NCI-H1417 (cell line): ENCODE measurements around the gene MTUS2.

ENCODE experiments used
- DNase-seq, 3 experiments: peaks; one replicate each; lab custom pipeline; 2025; lab: John Stamatoyannopoulos, UW

The MTUS2 gene

GRCh38 chr13:29484796-29485195 lies 664.7 kb downstream of the MTUS2 start:
- no peak for DNase-seq

DNA sequence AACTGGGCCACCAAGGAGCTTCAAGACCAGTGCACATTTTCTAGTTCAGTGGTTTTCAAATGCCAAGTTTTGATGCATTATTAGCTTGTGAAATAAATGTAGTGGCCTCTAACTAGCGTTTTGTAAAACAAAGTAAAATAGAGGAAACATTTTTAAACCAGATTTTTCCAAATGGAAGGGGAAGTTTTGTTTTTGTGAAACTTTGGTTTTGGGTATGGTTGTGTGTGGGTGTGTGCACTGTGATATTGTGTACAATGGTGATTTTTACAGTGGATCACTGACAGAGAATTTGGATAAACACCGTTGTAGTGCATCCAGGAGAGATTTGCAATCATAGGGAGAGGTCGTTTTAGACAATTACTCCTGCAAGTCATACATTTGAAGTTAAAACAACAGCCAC lies 666.4 kb downstream of the MTUS2 start:
- DNase-seq: no peak

- peak in 1 of 3 experiments; percentile 1 for DNase-seq
Observed at GRCh38 chr13:29487466-29488454, 667.6 kb downstream of the MTUS2 start.

DNA sequence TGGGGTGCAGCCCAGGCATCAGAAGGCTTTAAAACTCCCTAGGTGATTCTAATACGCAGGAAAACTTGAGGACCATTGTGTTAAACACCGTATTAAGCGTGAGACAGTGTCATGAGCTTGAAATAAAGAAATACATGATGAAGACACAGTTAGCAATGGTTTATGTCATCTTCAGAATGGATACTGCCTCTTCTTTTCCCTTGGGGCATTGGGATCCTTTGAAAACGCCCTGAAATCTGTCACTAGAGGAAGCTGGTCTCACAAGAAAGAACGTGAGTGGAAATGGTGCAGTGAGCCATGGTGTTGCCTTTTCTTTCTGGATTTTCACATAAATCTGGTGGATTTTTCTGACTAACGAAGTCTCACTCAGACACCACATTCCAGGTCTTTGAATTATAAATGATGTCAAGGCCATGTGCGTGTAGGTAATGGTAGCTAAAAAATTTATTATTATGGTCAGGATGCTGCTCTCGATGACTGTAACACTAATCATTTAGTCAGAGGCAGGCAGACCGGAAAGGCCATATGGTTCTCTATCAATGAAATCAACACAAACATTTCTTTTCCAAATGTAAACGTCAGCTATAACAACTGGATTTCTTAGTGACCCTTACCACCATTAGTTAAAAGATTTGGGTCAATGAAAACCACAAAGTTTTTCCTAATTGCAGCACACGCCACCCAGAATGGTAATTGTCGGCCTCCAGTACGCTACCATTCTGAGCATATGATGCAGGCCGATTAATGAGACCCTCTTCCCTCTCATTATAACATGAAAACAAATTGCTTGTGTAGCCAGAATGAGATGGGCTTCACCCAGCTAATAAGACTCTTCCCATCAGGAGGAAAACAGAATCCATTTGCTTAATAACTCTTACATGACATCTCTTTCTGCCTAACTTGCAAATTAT lies 669.8 kb downstream of the MTUS2 start:
- no peak for DNase-seq

DNA sequence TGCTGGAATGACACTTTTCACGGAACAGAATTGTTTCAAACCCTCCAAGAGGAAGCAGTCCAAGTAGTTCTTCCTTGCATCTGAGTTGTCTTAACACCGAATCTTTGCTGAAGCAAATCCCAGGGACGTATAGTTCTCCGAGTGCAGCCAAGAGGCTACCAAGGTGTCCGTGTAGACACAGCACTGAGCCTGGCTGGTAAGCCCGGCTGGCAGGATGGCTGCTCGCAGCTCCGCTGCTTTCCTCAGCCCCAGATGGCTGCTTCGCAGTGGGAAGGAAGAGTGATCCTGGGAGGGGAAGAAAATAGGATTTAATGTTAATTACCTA lies 670.4 kb downstream of the MTUS2 start:
- no peak for DNase-seq

DNA sequence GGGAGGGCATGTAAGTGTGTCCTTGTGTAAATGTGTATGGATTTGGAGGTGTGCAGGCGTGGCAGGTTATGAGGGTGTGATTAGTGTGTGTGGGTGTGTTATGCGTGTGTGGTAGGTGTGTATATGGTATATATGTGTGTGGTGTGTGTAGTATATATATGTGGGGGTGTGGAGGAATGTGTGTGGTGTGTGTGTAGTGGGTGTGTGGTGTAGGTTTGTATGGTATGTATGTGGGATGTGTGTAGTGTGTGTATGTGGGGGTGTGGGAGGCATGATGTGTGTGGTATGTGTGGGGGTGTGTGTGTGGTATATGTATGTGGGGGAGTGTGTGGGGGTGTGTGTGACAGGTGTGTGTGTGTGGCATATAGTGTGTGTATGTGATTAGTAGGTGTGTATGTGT lies 671.1 kb downstream of the MTUS2 start:
- no peak for DNase-seq

DNA sequence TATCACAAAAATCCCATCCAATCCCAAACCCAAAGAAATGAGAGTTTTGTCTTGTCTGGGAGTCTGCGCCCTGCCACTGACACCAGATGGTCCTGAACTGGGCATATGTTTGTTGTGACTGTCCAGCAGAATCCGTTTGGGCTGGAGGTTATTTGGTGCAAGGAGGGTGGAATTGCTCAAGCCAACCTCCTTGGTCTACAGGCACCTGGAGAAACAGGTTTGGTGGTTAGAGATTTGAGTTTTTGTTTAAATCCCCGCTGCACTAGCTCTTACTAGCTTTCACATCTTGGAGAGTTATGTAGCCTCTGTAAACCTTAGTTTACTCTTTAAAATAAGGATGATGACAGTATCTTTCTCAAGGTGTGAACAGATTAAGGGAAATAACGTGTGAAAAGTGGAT lies 673.7 kb downstream of the MTUS2 start:
- DNase-seq: no peak

DNA sequence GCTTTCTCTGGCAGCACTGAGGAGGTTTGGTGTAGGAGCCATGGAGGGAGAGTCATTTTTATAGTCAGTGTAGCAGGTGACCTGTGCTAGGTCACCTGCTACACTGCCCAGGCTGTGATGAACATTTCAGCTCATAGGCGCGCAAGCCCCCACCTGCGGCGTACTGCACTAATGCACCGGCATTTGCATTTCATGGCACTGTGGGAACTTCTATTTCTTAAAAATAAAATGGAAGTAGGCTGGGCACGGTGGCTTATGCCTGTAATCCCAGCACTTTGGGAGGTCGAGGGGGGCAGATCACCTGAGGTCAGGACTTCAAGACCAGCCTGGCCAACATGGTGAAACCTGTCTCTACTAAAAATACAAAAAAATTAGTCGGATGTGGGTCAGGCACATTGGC lies 674.4 kb downstream of the MTUS2 start:
- no peak for DNase-seq

GRCh38 chr13:29496241-29496712 lies 676.1 kb downstream of the MTUS2 start:
- no peak for DNase-seq

GRCh38 chr13:29497137-29497654 lies 677.1 kb downstream of the MTUS2 start:
- no peak for DNase-seq

GRCh38 chr13:29498426-29499040 lies 678.4 kb downstream of the MTUS2 start:
- no peak for DNase-seq

DNA sequence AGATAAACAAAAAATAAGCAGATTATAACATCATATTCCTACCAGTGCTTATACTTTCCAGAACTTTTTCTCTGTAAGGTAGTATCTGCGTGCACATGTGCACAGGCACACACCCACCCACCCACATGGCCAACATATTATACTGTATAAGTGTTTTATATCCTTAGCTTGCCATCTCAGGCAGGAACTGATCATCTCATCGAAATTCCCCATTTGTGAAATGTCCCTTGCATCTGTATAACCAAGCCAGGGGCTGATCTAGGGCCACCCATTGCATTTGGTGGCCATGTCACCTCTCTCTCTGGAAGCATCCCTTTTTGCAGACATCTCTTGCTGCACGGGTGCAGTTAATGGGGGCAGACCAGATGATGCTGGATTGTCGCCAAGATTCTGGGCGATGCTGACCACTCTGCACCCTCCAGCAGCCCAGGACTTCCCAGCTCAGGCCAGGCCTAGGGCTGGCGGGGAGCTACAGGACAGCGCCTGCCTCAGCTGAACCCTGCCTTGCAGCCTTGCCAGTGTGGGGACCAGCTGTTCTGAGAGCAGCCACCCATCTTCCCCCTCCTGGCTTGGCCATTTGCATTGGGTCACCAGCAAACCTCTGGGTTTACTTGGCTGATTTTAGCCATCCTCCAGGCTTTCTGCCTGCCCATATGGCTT lies 679.5 kb downstream of the MTUS2 start:
- no peak for DNase-seq

GRCh38 chr13:29500386-29500785 lies 680.2 kb downstream of the MTUS2 start:
- DNase-seq: no peak

- no peak for DNase-seq
Observed at GRCh38 chr13:29501674-29502073, 681.5 kb downstream of the MTUS2 start.

DNA sequence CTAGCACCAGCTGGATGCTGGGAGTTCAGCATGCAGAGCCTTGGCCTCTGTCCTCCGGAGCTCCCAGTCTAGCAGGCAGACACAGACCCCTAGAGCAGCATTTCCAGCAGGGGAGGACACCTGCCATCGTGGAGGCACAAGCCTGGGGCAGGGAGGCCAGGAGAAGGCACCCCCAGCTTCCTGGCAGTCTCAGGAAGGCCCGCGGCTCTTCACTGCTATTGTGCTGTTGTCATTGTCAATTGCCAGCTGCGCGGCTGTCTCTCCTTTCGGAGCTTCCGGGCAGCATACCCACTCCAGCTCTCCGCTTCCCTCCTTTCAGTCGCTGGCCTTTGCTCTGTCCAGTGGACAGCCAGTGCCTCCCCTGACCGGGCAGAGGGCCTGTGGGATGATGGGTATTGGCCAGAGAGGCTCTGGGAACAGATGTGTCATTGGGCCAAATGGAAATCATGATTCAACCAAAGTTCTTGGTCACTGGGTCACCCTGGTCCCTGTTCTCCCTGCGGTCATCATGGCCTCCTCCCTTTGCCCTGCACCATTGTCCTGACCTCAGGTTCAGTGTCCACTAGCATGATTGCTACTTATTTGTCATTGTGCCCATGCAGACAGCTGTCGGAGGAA lies 682.4 kb downstream of the MTUS2 start:
- DNase-seq: no peak

DNA sequence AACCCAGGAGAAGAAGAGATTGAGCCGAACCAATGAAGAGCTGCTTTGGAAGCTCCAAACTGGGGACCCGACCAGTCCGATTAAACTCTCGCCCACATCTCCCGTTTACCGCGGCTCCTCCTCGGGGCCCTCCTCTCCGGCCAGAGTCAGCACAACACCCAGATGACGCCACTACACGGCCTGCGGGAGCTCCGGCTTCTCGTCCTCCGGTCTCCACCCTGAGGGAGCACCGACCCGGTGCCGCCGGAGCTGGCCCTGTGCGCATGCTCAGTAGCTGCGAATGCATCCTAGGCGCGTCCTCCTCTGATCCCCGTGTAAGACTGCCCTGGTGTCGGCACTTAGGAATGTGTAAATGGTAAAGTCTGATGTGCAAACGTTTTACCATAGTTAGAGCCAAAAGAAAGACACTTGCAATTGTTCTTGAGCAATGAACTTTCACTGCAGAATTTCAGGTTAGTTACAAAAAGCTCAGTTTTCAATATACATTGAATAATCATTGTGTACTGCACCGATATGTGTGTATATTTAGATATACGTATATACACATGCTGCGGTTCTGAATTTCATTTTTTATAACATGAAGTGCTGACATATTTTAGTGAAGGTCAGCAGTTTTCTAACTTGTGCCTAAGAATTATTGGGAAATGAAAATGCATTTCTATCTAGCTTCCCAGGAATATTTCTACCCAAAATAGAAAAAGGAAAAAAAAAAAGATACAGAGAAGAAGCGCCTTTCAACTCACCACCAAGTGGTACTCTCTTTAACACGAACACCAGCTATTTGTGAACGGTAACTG lies 683.1 kb downstream of the MTUS2 start:
- peak in 2 of 3 experiments; percentile 27 to 55 for DNase-seq

DNA sequence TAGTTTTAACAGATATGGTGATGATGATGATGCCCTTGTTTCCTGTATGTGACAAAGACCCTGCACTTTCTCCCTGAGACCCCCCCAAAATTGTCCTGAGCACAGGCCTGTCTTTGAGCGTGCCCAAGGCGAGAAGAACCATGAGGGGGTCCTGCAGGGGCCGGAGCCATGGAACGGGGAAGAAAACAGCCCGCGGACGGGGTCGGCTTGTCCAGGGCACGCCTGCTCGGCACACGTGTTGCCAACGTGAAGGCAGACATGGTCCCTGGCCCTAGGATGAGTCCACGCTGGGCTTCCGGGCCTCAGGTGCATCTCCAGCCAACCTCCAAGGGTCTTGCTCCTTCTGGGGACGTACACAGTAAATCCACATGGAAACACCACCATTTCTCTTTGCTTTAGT lies 684.6 kb downstream of the MTUS2 start:
- no peak for DNase-seq

- DNase-seq: no peak
Observed at GRCh38 chr13:29505511-29505910, 685.4 kb downstream of the MTUS2 start.

DNA sequence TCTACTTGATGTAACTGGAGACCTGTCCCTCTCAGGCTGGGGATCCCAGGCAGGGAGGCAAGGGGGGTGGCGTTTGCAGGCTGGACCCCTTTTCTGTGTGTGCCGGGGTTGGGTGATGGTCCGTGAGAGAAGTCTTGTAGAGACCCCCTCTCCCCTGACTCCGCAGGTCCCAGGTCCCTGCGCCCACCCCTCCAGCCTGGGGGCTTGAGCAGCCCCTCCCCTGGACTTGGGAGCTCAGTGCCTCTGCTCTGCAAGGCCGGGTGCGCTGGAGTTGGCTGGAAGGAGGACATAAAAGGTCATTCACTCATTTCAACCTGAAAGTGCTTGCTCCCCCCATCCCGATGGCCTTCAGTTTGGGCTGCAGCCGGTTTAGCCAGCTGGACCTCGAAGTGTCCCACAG lies 685.8 kb downstream of the MTUS2 start:
- no peak for DNase-seq

DNA sequence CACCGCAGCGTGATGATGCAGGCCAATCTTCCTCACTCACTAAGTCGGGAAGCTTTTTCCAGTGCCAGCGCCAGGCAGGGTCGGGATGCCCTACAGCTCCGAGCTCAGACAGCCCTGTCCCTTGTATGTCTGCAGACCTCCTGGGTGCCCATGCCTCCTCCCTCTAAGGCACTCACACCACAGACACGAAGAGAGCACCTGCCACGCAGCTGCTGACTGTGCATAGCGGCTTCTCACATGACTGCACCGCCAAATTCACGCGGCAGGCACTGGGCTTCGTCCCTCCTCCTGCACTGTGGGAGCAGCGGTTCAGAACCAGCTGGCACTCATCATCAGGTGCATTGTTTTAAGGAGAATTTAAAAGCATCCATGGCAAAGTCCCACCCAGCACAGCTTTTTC lies 687.2 kb downstream of the MTUS2 start:
- peak; percentile 54 to 85 (median 74) for DNase-seq
